Epidermal melanocyte (primary cell): ENCODE data around the gene PCA3.

Source experiments
- DNase-seq: peaks from one replicate; pipeline ENCODE4 v3.0.0; 2011; ENCODE audit warnings: low spot score; ENCODE audit not compliant: insufficient read length

Gene PCA3

GRCh38 chr9:76820431-76820830 lies 56.2 kb downstream of the PCA3 start:
- DNase-seq = no peak

- no peak for DNase-seq
Observed at GRCh38 chr9:76827296-76828080, 63.2 kb downstream of the PCA3 start.

DNA sequence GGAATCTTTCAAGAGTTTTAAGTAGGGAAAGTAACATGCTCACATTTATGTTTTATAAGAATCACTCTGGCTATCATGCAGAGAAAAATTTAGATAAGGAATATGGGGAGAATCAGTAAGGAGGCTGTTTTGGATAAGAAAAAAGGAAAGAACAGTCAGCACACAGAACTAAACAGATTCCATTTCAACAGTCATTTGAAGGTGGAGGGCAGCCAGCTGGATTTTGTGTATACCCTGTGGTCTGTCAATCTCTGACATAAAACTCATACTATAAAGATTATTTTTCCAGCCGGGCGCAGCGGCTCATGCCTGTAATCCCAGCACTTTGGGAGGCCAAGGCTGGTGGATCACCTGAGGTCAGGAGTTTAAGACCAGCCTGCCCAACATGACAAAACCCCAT lies 64.2 kb downstream of the PCA3 start:
- no peak for DNase-seq

GRCh38 chr9:76835571-76836283 lies 71.5 kb downstream of the PCA3 start:
- DNase-seq = peak; percentile 46
